Right ventricle myocardium superior (tissue), 1 donor: Measurements from ENCODE around the gene CST1. TPM values are rescaled to one million over a fixed set of nuclear protein-coding genes. Genes with fewer than 3 reads are reported as not detected.
"Not testable (repeated sequence)": the region's sequence is repeated elsewhere in the genome, so short reads cannot be mapped to it uniquely, and the experiment has no call there.

Experiments
- ATAC-seq: fragments of 200-7000 bp; cut with Tn5 transposase; one replicate; pipeline ENCODE4 v1.9.1; 2020; ENCODE audit warnings: mild to moderate bottlenecking; ENCODE audit not compliant: poor library complexity
- DNase-seq: peaks from one replicate; pipeline ENCODE4 v3.0.0-alpha.2; 2020
- intact Hi-C: fragments of 100-400 bp; cut with DNase I; formaldehyde crosslinking; loops from one replicate; pipeline ENCODE4 v1.11.2; 2022
- total RNA-seq: library from RNA; stranded (reverse); fragmentation: NEBNext Ultra II Directional; extraction: Animal tissue kit (Norgen Biotek cat#: 25700); gene quantifications from one replicate; pipeline ENCODE4 v1.2.1, GENCODE V29; 2021
- donor health status: DM: no; HTN: yes; CAD: no; lungs with severe emphysema.

CST1 gene
- total RNA-seq, 1 donor from 2014 or later = not detected

- ATAC-seq, intact Hi-C loops: not testable (repeated sequence)
- peak; percentile 41 for DNase-seq
These were observed 27.0 kb downstream of the CST1 start for GRCh38 chr20:23723659-23724307.

GRCh38 chr20:23722851-23723250 is 27.9 kb downstream of the CST1 start:
- DNase-seq, ATAC-seq, intact Hi-C loops: not testable (repeated sequence)

DNA sequence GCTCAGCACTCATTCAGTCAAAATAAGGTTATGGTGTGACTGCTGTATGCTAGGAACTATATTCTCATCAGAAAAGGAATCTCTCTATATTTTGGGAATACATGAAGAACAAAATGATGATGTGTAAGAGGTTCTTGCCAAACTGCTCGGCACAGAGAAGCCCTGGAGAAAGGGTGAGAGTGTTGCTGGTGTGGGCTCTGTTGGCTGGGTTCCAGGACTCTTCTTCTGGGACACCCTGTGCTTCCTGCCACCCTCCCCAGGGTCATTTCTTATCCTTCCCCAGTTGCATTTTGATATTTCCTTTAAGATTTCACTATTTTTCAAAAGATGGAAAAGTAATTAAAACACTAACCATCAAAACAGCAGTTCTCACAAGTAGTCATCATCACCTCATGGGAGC is 28.8 kb downstream of the CST1 start:
- ATAC-seq (peak; percentile 48), DNase-seq (no peak)
- intact Hi-C loops = no loop called here

DNA sequence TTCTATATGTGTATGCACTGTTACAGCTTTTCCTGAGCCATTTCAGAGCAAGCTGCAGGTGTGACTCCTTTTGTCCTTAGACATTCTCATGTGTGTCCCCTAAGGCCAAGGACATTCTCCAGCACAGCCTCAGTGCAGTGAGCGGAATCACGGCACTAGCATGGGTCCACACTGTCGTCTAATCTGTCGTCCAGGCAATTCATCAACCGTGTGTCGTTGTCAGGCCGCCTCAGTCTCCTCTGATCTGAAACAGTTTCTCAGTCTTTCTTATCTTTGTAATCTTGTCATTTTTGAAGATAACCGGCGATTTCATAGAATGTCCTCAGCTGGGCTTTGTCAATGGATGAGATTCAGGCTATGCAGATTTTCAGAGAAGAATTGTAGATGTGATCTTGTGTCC is 31.4 kb downstream of the CST1 start:
- ATAC-seq, DNase-seq, intact Hi-C loops: not testable (repeated sequence)

GRCh38 chr20:23711778-23712177 is 39.0 kb downstream of the CST1 start:
- ATAC-seq, DNase-seq, intact Hi-C loops: not testable (repeated sequence)

GRCh38 chr20:23710771-23711170 is 40.0 kb downstream of the CST1 start:
- intact Hi-C loops = no loop called here
- DNase-seq = no peak
- no peak for ATAC-seq

DNA sequence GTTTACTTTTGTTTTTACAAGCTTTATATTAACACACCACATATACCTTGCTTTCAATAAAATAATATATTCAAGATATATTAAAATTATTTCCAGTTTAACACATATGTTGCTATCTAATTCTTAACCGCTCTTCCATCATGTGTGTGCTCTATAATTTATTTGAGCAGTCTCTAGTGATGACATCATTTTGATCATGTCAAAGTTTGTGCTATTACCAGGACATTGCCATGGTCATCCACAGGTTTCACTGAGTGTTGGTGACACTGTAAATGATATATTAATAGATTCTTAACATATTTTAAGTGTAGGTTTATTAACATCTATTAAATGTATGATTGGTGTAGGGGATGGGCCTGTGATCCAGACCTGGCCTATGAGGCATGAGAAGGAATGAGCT is 44.8 kb downstream of the CST1 start:
- ATAC-seq (no peak), DNase-seq (no peak)
- intact Hi-C loops = no loop called here

GRCh38 chr20:23702021-23702420 is 48.7 kb downstream of the CST1 start:
- intact Hi-C loops = no loop called here
- no peak for DNase-seq
- no peak for ATAC-seq

GRCh38 chr20:23700931-23701330 is 49.8 kb downstream of the CST1 start:
- DNase-seq (no peak), ATAC-seq (no peak)
- intact Hi-C loops = no loop called here

GRCh38 chr20:23697947-23698346 is 52.8 kb downstream of the CST1 start:
- DNase-seq (no peak), ATAC-seq (no peak)
- intact Hi-C loops = no loop called here

Other genes with a start within 250 kb of the CST1 start
- not detected for gene CST9L, start 182.5 kb downstream of the CST1 start, total RNA-seq
- not detected for gene CST9, start 145.0 kb downstream of the CST1 start, total RNA-seq
- 971 TPM for gene CST3, start 113.0 kb downstream of the CST1 start, total RNA-seq
- not detected for gene CST4, start 61.9 kb downstream of the CST1 start, total RNA-seq
- not detected for gene CST2, start 75.8 kb upstream of the CST1 start, total RNA-seq
- gene CST5, start 128.8 kb upstream of the CST1 start, total RNA-seq = not detected
- not detected for gene GGTLC1, start 237.8 kb upstream of the CST1 start, total RNA-seq